ENCODE measurements around the gene TNFSF11.
A peak's percentile ranks its signal among the peaks of the same experiment; 100 is the strongest.

Gene TNFSF11

DNA sequence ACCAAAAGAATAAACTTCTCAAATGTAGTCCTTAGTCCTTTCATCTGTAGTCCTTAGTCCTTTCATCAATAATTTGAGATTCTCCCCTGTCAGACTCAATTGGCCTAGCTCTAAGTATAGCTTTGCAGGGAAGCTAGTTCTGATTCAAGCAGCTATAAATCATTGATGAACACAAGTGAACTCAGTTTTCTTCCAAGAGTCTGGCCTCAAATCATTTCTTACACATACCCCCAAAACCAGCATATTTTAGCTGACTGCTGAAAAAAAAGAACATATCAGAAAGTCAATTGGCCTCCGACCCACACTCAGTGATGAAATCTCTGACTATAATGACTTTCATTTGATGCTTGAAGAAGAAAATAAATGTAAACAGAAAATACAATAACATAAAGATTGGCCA, 64.9 kb downstream of the TNFSF11 start:
- peaks cover 13% of the 10 kb centered on the region for H3K4me1 ChIP-seq (ENCODE audit: control insufficient read depth, insufficient read depth, low read length)
- no peak overlapping the region for H3K4me3 ChIP-seq (ENCODE audit: low read length)
- H3K9ac ChIP-seq (ENCODE audit: low read length), result no peak overlapping the region
- H3K27me3 ChIP-seq (replicated peaks; ENCODE audit: control insufficient read depth, insufficient read depth, low read length), result no peaks in the 10 kb centered on the region
- no peak for DNase-seq (ENCODE audit: low read depth)
- H3K36me3 ChIP-seq (ENCODE audit: control insufficient read depth, insufficient read depth, low read length, severe bottlenecking), result no peaks in the 10 kb centered on the region
- H3K9me3 ChIP-seq (ENCODE audit: control insufficient read depth, low read length), result peaks cover 4% of the 10 kb centered on the region

DNA sequence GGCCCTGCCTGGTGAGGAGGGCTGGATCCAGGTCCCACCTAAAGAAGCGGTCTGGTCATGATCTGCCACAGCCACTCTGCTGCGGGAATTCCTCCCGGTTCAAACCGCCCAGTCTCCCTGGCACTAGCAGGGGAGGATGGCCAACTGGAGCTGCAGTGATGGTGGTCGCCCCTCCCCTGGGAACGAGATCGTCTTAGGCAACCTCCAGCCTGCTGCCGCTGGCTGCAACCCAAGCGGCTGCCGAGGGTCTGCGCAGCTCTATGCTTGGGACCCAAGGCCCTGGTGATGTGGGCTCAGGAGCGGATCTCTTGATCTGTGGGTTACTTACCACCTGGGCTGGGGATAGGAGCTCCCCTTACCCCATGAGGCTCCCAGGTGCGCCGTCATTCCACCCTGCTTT, 69.1 kb downstream of the TNFSF11 start:
- DNase-seq (ENCODE audit: low read depth), result no peak
- no peaks in the 10 kb centered on the region for H3K36me3 ChIP-seq (ENCODE audit: control insufficient read depth, insufficient read depth, low read length, severe bottlenecking)
- no peaks in the 10 kb centered on the region for H3K27me3 ChIP-seq (replicated peaks; ENCODE audit: control insufficient read depth, insufficient read depth, low read length)
- no peak overlapping the region for H3K4me3 ChIP-seq (ENCODE audit: low read length)
- H3K9me3 ChIP-seq (ENCODE audit: control insufficient read depth, low read length), result peaks cover 4% of the 10 kb centered on the region
- H3K4me1 ChIP-seq (ENCODE audit: control insufficient read depth, insufficient read depth, low read length), result peaks cover 12% of the 10 kb centered on the region
- H3K9ac ChIP-seq (ENCODE audit: low read length), result no peak overlapping the region

DNA sequence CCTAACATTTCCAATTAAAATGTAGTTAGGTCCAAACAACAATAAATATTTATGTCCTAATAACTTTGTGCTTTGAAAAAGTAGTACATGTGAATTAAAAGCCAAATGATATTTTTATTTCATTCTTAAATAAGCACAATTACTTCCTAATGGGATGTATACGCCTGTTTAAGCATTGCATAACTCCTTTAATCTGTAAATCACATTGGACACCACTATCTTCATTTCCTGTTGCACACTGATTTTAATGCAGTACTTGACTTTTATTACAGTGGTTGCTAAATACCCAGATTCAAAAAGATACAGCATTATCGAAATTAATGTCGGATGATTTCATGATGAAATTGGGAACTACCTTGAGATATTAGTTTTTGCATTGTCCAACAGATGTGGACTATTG, 70.9 kb downstream of the TNFSF11 start:
- H3K27me3 ChIP-seq (replicated peaks; ENCODE audit: control insufficient read depth, insufficient read depth, low read length), result no peaks in the 10 kb centered on the region
- no peaks in the 10 kb centered on the region for H3K4me1 ChIP-seq (ENCODE audit: control insufficient read depth, insufficient read depth, low read length)
- peaks cover 4% of the 10 kb centered on the region for H3K9me3 ChIP-seq (ENCODE audit: control insufficient read depth, low read length)
- no peak overlapping the region for H3K9ac ChIP-seq (ENCODE audit: low read length)
- no peak overlapping the region for H3K4me3 ChIP-seq (ENCODE audit: low read length)
- no peaks in the 10 kb centered on the region for H3K36me3 ChIP-seq (ENCODE audit: control insufficient read depth, insufficient read depth, low read length, severe bottlenecking)
- no peak for DNase-seq (ENCODE audit: low read depth)

DNA sequence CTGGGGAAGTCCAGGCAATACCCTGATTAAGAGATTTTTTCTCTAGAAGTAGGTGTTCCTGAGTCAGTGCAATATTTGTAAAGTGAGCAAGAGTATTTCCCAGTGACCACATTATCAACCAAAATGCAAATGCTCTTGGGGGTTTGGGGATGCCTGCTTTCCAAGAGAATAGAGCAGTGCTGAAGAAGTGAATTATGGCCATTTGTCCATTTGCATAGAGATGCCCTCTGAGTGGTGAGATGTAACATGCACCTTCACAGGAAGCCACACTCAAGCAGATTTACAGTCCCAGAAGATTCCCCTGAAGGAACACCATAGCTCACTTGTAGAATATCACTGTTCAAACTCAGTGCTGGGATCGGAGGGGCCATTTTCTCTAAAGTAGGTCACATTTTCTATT, 71.8 kb downstream of the TNFSF11 start:
- DNase-seq (ENCODE audit: low read depth), result no peak
- no peak overlapping the region for H3K9ac ChIP-seq (ENCODE audit: low read length)
- no peaks in the 10 kb centered on the region for H3K4me1 ChIP-seq (ENCODE audit: control insufficient read depth, insufficient read depth, low read length)

DNA sequence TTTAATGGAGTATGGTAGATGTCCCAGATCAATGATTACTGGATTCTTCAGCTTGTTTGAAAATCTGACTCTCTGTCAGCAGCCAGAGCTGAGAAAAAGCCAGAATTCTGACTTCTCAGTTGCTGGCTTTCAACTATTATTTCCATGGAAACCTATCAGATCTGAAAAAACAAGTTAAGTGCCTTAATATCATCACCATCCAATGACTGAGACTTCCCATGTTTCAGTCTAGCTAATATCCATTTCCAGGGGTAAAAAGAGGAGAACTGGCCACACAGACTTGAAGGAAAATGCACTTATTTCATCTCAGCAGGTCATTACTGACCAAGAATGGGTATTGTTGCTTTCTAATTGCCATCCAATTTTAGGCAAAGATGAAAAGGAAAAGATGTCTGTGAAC, 75.2 kb downstream of the TNFSF11 start:
- H3K4me3 ChIP-seq (ENCODE audit: low read length), result no peak overlapping the region
- no peak for DNase-seq (ENCODE audit: low read depth)
- H3K27me3 ChIP-seq (replicated peaks; ENCODE audit: control insufficient read depth, insufficient read depth, low read length), result no peaks in the 10 kb centered on the region
- H3K36me3 ChIP-seq (ENCODE audit: control insufficient read depth, insufficient read depth, low read length, severe bottlenecking), result no peaks in the 10 kb centered on the region
- no peaks in the 10 kb centered on the region for H3K4me1 ChIP-seq (ENCODE audit: control insufficient read depth, insufficient read depth, low read length)
- no peak overlapping the region for H3K9ac ChIP-seq (ENCODE audit: low read length)
- no peaks in the 10 kb centered on the region for H3K9me3 ChIP-seq (ENCODE audit: control insufficient read depth, low read length)

More for the DNA sequence above, 71.8 kb downstream of the TNFSF11 start:
- Histone ChIP-seq H3K9me3 (ENCODE audit: control insufficient read depth, low read length) (peaks cover 4% of the 10 kb centered on the region), H3K4me3 (ENCODE audit: low read length) (no peak overlapping the region), H3K36me3 (ENCODE audit: control insufficient read depth, insufficient read depth, low read length, severe bottlenecking) (no peaks in the 10 kb centered on the region), H3K27me3 (replicated peaks; ENCODE audit: control insufficient read depth, insufficient read depth, low read length) (no peaks in the 10 kb centered on the region)

DNA sequence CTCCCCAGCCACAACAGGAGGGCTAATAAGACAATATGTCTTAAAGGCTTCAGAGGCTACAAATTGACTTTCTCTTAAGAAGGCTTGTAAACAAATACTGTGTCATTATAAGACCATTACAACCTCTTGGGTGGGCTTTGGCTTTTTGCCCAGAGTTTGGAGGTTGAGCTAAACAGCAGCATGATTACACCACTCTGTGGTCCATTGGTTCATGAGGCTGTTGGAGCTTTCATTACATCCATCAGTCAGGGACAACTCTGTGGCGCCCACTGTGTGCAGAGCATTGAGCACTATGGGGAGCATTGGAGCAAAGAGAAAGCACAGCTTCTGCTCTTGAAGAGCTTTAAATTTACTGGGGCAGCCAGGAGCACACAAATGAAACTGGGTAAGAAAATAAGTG, 75.9 kb downstream of the TNFSF11 start:
- DNase-seq (ENCODE audit: low read depth), result no peak
- Histone ChIP-seq H3K4me3 (ENCODE audit: low read length) (no peak overlapping the region), H3K4me1 (ENCODE audit: control insufficient read depth, insufficient read depth, low read length) (peaks cover 4% of the 10 kb centered on the region), H3K27me3 (replicated peaks; ENCODE audit: control insufficient read depth, insufficient read depth, low read length) (no peaks in the 10 kb centered on the region), H3K9ac (ENCODE audit: low read length) (no peak overlapping the region), H3K36me3 (ENCODE audit: control insufficient read depth, insufficient read depth, low read length, severe bottlenecking) (no peaks in the 10 kb centered on the region), H3K9me3 (ENCODE audit: control insufficient read depth, low read length) (no peaks in the 10 kb centered on the region)

DNA sequence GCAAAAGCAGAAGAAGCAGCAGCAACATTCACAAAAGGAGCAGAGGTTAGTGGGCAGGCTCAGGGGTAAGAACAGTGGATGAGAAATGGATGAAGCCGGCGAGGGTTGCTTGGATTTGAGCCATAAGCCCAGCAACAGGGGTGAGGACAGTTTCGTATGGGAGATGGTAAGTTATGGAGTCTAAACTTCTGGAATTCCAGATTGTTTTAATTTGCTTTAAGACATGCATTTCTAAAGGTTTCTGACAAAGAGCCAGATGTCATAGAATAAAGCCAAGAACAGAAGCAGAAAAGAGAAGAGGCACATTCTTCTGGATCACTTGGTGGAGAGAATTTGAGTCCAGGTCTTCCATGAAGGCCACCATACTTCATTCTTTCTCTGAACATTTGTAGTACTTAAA, 76.6 kb downstream of the TNFSF11 start:
- H3K4me3 ChIP-seq (ENCODE audit: low read length), result no peak overlapping the region
- H3K27me3 ChIP-seq (replicated peaks; ENCODE audit: control insufficient read depth, insufficient read depth, low read length), result no peaks in the 10 kb centered on the region
- H3K9me3 ChIP-seq (ENCODE audit: control insufficient read depth, low read length), result no peaks in the 10 kb centered on the region
- H3K36me3 ChIP-seq (ENCODE audit: control insufficient read depth, insufficient read depth, low read length, severe bottlenecking), result no peaks in the 10 kb centered on the region
- DNase-seq (ENCODE audit: low read depth), result peak; percentile 62
- peaks cover 7% of the 10 kb centered on the region for H3K4me1 ChIP-seq (ENCODE audit: control insufficient read depth, insufficient read depth, low read length)
- H3K9ac ChIP-seq (ENCODE audit: low read length), result no peak overlapping the region

DNA sequence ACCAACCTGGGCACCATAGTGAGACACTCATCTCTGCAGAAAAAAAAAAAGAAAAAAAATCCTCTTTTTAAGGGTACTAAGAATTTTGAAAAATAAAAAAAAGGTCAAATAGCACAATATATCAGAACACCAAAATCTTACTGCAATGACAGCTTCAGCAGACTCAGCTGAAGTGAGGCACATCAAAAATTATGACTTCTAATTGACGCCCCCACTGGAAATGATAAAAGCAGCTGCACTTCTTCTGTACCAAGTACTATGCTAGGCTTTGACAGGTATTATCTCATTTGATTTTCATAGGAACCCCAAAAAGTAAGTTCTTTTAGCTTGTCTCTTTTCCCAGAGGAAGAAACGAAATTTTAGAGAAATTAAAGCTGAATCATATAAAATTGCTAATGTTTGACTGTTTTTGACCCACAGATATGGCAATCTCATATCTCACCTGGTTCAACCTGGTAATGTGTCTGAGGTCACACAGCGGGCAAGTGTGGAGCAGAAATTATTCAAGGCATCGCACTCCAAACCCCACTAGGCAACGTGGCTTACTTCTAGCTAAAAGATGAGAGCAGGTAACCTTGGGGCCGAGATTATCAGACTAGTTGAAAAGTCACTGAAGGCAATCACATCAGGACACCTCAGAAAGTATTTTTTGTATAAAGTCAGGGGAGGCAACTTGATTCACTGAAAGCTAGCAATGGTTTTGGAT, 78.1 kb downstream of the TNFSF11 start:
- H3K4me3 ChIP-seq (ENCODE audit: low read length), result no peak overlapping the region
- H3K27me3 ChIP-seq (replicated peaks; ENCODE audit: control insufficient read depth, insufficient read depth, low read length), result no peaks in the 10 kb centered on the region
- H3K4me1 ChIP-seq (ENCODE audit: control insufficient read depth, insufficient read depth, low read length), result peaks cover 7% of the 10 kb centered on the region
- no peaks in the 10 kb centered on the region for H3K36me3 ChIP-seq (ENCODE audit: control insufficient read depth, insufficient read depth, low read length, severe bottlenecking)
- DNase-seq (ENCODE audit: low read depth), result no peak
- H3K9ac ChIP-seq (ENCODE audit: low read length), result no peak overlapping the region
- H3K9me3 ChIP-seq (ENCODE audit: control insufficient read depth, low read length), result no peaks in the 10 kb centered on the region

DNA sequence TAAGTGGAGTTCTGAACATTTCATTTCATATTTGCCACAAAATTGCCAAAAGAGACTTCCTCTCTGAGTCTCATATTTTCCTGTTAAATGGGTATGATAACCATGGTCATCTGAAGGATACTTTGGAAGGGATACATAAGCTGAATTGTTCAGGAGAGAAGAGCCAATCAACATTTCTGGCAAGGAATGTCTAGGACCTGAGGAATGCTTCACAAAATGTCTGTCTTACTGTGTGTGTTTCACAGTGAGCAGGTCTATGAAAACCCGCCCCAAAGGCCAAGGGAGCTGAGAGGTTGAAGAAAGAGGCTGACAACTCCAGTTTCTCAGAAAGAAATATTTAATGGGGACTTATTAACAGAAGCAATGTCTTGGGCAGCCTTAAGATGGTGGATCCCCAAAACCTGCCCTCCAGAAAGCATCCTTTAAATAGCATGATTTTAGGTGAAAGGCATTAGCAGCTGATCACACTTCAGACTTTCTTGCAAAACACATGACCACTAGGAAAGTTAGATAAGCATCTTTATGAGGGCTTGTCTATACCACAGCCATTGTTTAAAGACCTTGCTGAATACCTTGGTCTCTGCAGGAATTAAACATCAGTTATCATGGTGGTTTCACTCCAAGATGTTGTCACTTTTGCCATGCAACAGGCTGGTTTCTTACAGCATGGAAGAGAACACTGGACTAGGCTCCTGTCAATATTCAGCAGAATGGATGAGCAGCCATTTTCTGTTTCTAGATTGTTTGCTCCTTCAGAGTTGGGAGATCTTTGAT, 78.9 kb downstream of the TNFSF11 start:
- Histone ChIP-seq H3K4me3 (ENCODE audit: low read length) (no peak overlapping the region), H3K9ac (ENCODE audit: low read length) (no peak overlapping the region), H3K4me1 (ENCODE audit: control insufficient read depth, insufficient read depth, low read length) (peaks cover 7% of the 10 kb centered on the region), H3K9me3 (ENCODE audit: control insufficient read depth, low read length) (no peaks in the 10 kb centered on the region), H3K36me3 (ENCODE audit: control insufficient read depth, insufficient read depth, low read length, severe bottlenecking) (no peaks in the 10 kb centered on the region), H3K27me3 (replicated peaks; ENCODE audit: control insufficient read depth, insufficient read depth, low read length) (no peaks in the 10 kb centered on the region)
- DNase-seq (ENCODE audit: low read depth), result no peak

DNA sequence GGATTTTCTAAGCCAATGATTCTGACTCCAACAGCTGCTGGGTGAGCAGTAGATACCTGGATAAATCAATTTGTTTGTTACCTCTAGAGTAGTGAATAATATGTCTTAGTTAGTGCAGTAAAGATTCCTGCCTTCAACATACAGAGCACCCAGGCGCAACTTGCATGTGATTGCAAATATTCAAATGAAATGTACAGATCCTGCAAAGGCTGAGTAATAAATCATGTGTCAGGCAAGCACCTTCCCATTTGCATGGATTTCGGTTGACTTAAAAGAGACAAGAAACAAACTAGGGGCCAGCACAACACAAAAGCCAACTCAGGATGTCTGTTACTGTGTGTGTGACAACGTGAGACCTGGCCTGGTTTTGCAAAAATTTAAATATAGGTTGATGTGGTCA, 79.7 kb downstream of the TNFSF11 start:
- no peaks in the 10 kb centered on the region for H3K27me3 ChIP-seq (replicated peaks; ENCODE audit: control insufficient read depth, insufficient read depth, low read length)
- H3K4me1 ChIP-seq (ENCODE audit: control insufficient read depth, insufficient read depth, low read length), result peaks cover 7% of the 10 kb centered on the region

DNA sequence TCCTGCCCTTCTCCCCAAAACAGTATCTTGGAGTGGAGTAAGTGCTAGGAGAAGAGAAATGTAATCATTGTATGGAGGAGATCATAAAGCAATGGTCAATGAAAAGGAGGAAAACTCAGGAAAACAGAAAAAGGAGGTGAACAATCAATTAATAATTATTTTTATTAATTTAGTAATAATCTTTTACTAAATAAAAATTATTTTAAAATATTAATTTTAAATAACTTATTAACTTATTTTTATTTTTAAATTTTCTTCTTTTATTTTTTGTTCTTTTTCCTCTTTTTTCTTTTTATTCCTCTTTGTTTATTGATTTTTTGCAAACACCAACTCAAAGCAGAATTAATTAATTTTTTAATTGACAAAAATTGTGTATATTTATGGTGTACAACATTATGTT, 80.3 kb downstream of the TNFSF11 start:
- Histone ChIP-seq H3K27me3 (replicated peaks; ENCODE audit: control insufficient read depth, insufficient read depth, low read length) (no peaks in the 10 kb centered on the region), H3K9me3 (ENCODE audit: control insufficient read depth, low read length) (no peaks in the 10 kb centered on the region), H3K4me3 (ENCODE audit: low read length) (no peak overlapping the region), H3K4me1 (ENCODE audit: control insufficient read depth, insufficient read depth, low read length) (peaks cover 7% of the 10 kb centered on the region), H3K36me3 (ENCODE audit: control insufficient read depth, insufficient read depth, low read length, severe bottlenecking) (no peaks in the 10 kb centered on the region), H3K9ac (ENCODE audit: low read length) (no peak overlapping the region)
- DNase-seq (ENCODE audit: low read depth), result no peak

More for the DNA sequence above, 79.7 kb downstream of the TNFSF11 start:
- Histone ChIP-seq H3K9ac (ENCODE audit: low read length) (no peak overlapping the region), H3K36me3 (ENCODE audit: control insufficient read depth, insufficient read depth, low read length, severe bottlenecking) (no peaks in the 10 kb centered on the region), H3K9me3 (ENCODE audit: control insufficient read depth, low read length) (no peaks in the 10 kb centered on the region), H3K4me3 (ENCODE audit: low read length) (no peak overlapping the region)
- DNase-seq (ENCODE audit: low read depth), result no peak

Measured in adipocyte (in vitro differentiated cells).